Large intestine (tissue), 3 donors: ENCODE data around the gene CPNE9. TPM values are rescaled to one million over a fixed set of nuclear protein-coding genes. Genes with fewer than 3 reads are reported as not detected.

ENCODE experiments used
- DNase-seq, 2 donors: peaks; one replicate each; pipeline versions ENCODE4 v3.0.0 to v3.0.0-alpha.2; 2013
- H3K27ac ChIP-seq: one replicate; pipeline ENCODE4 v1.5.1; 2013; ENCODE audit warnings: low read length
- H3K27me3 ChIP-seq: 2 replicates; pipeline ENCODE4 v1.6.1; 2013; ENCODE audit warnings: low read length; ENCODE audit not compliant: control insufficient read depth, insufficient read depth
- H3K36me3 ChIP-seq: 2 replicates; pipeline ENCODE4 v1.6.1; 2013; ENCODE audit warnings: low read length; ENCODE audit not compliant: control insufficient read depth, insufficient read depth
- H3K4me1 ChIP-seq: one replicate; pipeline ENCODE4 v1.6.1; 2013; ENCODE audit warnings: low read length; ENCODE audit not compliant: control insufficient read depth, insufficient read depth
- H3K4me3 ChIP-seq: one replicate; pipeline ENCODE4 v1.5.1; 2013; ENCODE audit warnings: low read length
- H3K9me3 ChIP-seq: one replicate; pipeline ENCODE4 v1.6.1; 2013; ENCODE audit warnings: mild to moderate bottlenecking, low read depth, low read length, moderate library complexity; ENCODE audit not compliant: control insufficient read depth
- WGBS: methylation state at CpG from one replicate; pipeline ENCODE4 v1.1.5; 2013; ENCODE audit warnings: low lambda C conversion rate; ENCODE audit not compliant: insufficient coverage; 5-methylcytosine and 5-hydroxymethylcytosine counted together
- polyA plus RNA-seq: library from polyadenylated mRNA; unstranded; fragments of 120-200 nt; gene quantifications from one replicate; pipeline ENCODE4 v1.2.1, GENCODE V29; 2013

The CPNE9 gene
- polyA plus RNA-seq, 1 donor, result 0.73 TPM

GRCh38 chr3:9745521-9745920 lies 41.9 kb downstream of the CPNE9 start:
- Histone ChIP-seq H3K27ac (no peak overlapping the region), H3K36me3 (peaks cover 73% of the 10 kb centered on the region), H3K27me3 (no peaks in the 10 kb centered on the region), H3K9me3 (no peaks in the 10 kb centered on the region), H3K4me1 (peaks cover 6% of the 10 kb centered on the region), H3K4me3 (no peak overlapping the region)
- no CpG with 5 or more reads among the region's 12 CpGs for WGBS
- no peak for DNase-seq

GRCh38 chr3:9746330-9746729 lies 42.7 kb downstream of the CPNE9 start:
- Histone ChIP-seq H3K9me3 (no peaks in the 10 kb centered on the region), H3K27ac (peak overlapping the region; percentile 61), H3K27me3 (no peaks in the 10 kb centered on the region), H3K4me3 (no peak overlapping the region), H3K36me3 (peaks cover 68% of the 10 kb centered on the region), H3K4me1 (peaks cover 6% of the 10 kb centered on the region)
- no peak for DNase-seq
- no CpG with 5 or more reads among the region's 5 CpGs for WGBS

GRCh38 chr3:9747267-9747666 lies 43.6 kb downstream of the CPNE9 start:
- no CpG with 5 or more reads among the region's 8 CpGs for WGBS
- no peaks in the 10 kb centered on the region for H3K9me3 ChIP-seq
- H3K4me3 ChIP-seq, result no peak overlapping the region
- peak; percentile 85 to 88 for DNase-seq
- peaks cover 6% of the 10 kb centered on the region for H3K4me1 ChIP-seq
- H3K27me3 ChIP-seq, result no peaks in the 10 kb centered on the region
- H3K27ac ChIP-seq, result peak overlapping the region; percentile 65
- H3K36me3 ChIP-seq, result peaks cover 69% of the 10 kb centered on the region

GRCh38 chr3:9748031-9748430 lies 44.4 kb downstream of the CPNE9 start:
- H3K4me1 ChIP-seq, result peaks cover 6% of the 10 kb centered on the region
- peak; percentile 58 to 76 for DNase-seq
- no peaks in the 10 kb centered on the region for H3K9me3 ChIP-seq
- H3K27ac ChIP-seq, result peak overlapping the region; percentile 96
- peaks cover 69% of the 10 kb centered on the region for H3K36me3 ChIP-seq
- WGBS, result no CpG with 5 or more reads among the region's 2 CpGs
- H3K4me3 ChIP-seq, result no peak overlapping the region
- no peaks in the 10 kb centered on the region for H3K27me3 ChIP-seq

GRCh38 chr3:9749296-9749644 lies 45.6 kb downstream of the CPNE9 start:
- WGBS, result no CpG with 5 or more reads among the region's 19 CpGs
- Histone ChIP-seq H3K27me3 (no peaks in the 10 kb centered on the region), H3K27ac (peak overlapping the region; percentile 96), H3K4me1 (peaks cover 6% of the 10 kb centered on the region), H3K9me3 (no peaks in the 10 kb centered on the region), H3K4me3 (peak overlapping the region; percentile 87), H3K36me3 (peaks cover 63% of the 10 kb centered on the region)
- DNase-seq, result no peak

- Histone ChIP-seq H3K9me3 (no peaks in the 10 kb centered on the region), H3K4me1 (peaks cover 6% of the 10 kb centered on the region), H3K27me3 (no peaks in the 10 kb centered on the region), H3K4me3 (peak within 1 kb of the TSS; percentile 87), H3K27ac (peak within 1 kb of the TSS; percentile 96), H3K36me3 (peaks cover 63% of the 10 kb centered on the region)
- WGBS, result no CpG with 5 or more reads among the region's 60 CpGs
- DNase-seq, result peak; percentile 99 to 100
These were observed 46.3 kb downstream of the CPNE9 start, which contains the start of gene OGG1 for GRCh38 chr3:9749645-9750555. Gene OGG1, plus strand, starts transcription at chr3:9749952. Its CDS starts 335 bp downstream, at chr3:9750287.

- no peaks in the 10 kb centered on the region for H3K27me3 ChIP-seq
- H3K27ac ChIP-seq, result peak overlapping the region; percentile 96
- WGBS, result no CpG with 5 or more reads among the region's 17 CpGs
- H3K9me3 ChIP-seq, result no peaks in the 10 kb centered on the region
- H3K36me3 ChIP-seq, result peaks cover 63% of the 10 kb centered on the region
- peak overlapping the region; percentile 87 for H3K4me3 ChIP-seq
- DNase-seq, result peak; percentile 82 to 93
- H3K4me1 ChIP-seq, result peaks cover 6% of the 10 kb centered on the region
These were observed 47.2 kb downstream of the CPNE9 start for GRCh38 chr3:9750556-9751411.

GRCh38 chr3:9754678-9755077 lies 51.0 kb downstream of the CPNE9 start:
- no peaks in the 10 kb centered on the region for H3K9me3 ChIP-seq
- no peaks in the 10 kb centered on the region for H3K4me1 ChIP-seq
- DNase-seq, result no peak
- H3K27me3 ChIP-seq, result no peaks in the 10 kb centered on the region
- H3K4me3 ChIP-seq, result no peak overlapping the region
- peaks cover 79% of the 10 kb centered on the region for H3K36me3 ChIP-seq
- WGBS, result 40% methylated on average over 1 of the region's 8 CpGs
- no peak overlapping the region for H3K27ac ChIP-seq

GRCh38 chr3:9757427-9757826 lies 53.8 kb downstream of the CPNE9 start:
- WGBS, result no CpG with 5 or more reads among the region's 13 CpGs
- Histone ChIP-seq H3K9me3 (no peaks in the 10 kb centered on the region), H3K36me3 (peaks cover 85% of the 10 kb centered on the region), H3K27me3 (no peaks in the 10 kb centered on the region), H3K27ac (no peak overlapping the region), H3K4me3 (no peak overlapping the region), H3K4me1 (no peaks in the 10 kb centered on the region)
- no peak for DNase-seq

GRCh38 chr3:9760779-9761505 lies 57.3 kb downstream of the CPNE9 start:
- no peaks in the 10 kb centered on the region for H3K27me3 ChIP-seq
- no peaks in the 10 kb centered on the region for H3K9me3 ChIP-seq
- H3K4me1 ChIP-seq, result no peaks in the 10 kb centered on the region
- peaks cover 69% of the 10 kb centered on the region for H3K36me3 ChIP-seq
- no peak overlapping the region for H3K4me3 ChIP-seq
- 95% methylated on average over 4 of the region's 10 CpGs for WGBS
- no peak for DNase-seq
- no peak overlapping the region for H3K27ac ChIP-seq
